Esophagus squamous epithelium (tissue), 5 donors: ENCODE results near the gene APBA2. TPM values are rescaled to one million over a fixed set of nuclear protein-coding genes. Genes with fewer than 3 reads are reported as not detected.

Experiments used
- DNase-seq: peaks from one replicate; lab custom pipeline; 2025; lab: John Stamatoyannopoulos, UW
- H3K27ac ChIP-seq, 4 donors: fragments of 200-600 bp; sonication (generic); one replicate each; pipeline ENCODE4 v1.5.1; 2016 to 2019; ENCODE audit warnings: mild to moderate bottlenecking in 1 of 4
- H3K27me3 ChIP-seq, 4 donors: fragments of 200-600 bp; sonication (generic); 1 replicate in 3 of 4; 2 replicates in 1 of 4; pipeline versions ENCODE4 v1.5.1 to v1.6.0; 2017 to 2021; ENCODE audit warnings: antibody characterized with exemption in 1 of 4
- H3K36me3 ChIP-seq, 3 donors: fragments of 200-600 bp; sonication (generic); one replicate each; pipeline ENCODE4 v1.5.1; 2016 to 2019
- H3K4me1 ChIP-seq, 3 donors: fragments of 200-600 bp; sonication (generic); one replicate each; pipeline ENCODE4 v1.5.1; 2017 to 2019
- H3K4me3 ChIP-seq, 4 donors: fragments of 200-600 bp; sonication (generic); 1 replicate in 3 of 4; 2 replicates in 1 of 4; pipeline ENCODE4 v1.5.1; 2016 to 2019; ENCODE audit warnings: mild to moderate bottlenecking in 2 of 4, moderate library complexity in 1 of 4
- H3K9me3 ChIP-seq, 3 donors: fragments of 200-600 bp; sonication (generic); one replicate each; pipeline ENCODE4 v1.5.1; 2016 to 2019
- POLR2A ChIP-seq, 4 donors: fragments of 450-650 bp; IDR thresholded peaks; one replicate each; pipeline ENCODE4 v1.6.1; 2017; ENCODE audit warnings: antibody characterized with exemption in 4 of 4, mild to moderate bottlenecking in 4 of 4, moderate library complexity in 3 of 4
- WGBS, 2 donors: methylation state at CpG; one replicate each; pipeline ENCODE4 v1.1.5; 2018; 5-methylcytosine and 5-hydroxymethylcytosine counted together
- intact Hi-C: fragments of 100-400 bp; cut with DNase I; formaldehyde crosslinking; loops from one replicate; pipeline ENCODE4 v1.15.0; 2022
- total RNA-seq, 4 donors: library from RNA; depleted of rRNA; stranded (reverse); fragments of >200 nt; gene quantifications; one replicate each; pipeline ENCODE4 v1.1.0, GENCODE V29; 2016
- TF ChIP-seq, protein P1 (sequence below), 6 experiments: fragments of 450-650 bp in 4 of 6; fragments of 200-600 bp in 2 of 6; sonication (generic) in 2 of 6; IDR thresholded peaks; one replicate each; pipeline ENCODE4 v1.5.1; 2016 to 2019; ENCODE audit warnings: antibody characterized with exemption in 6 of 6, mild to moderate bottlenecking in 4 of 6, moderate library complexity in 4 of 6
- donor health status: DM: yes; HTN: yes; CAD: no.

APBA2 gene
- total RNA-seq, 4 donors from 2014 or later, result 0.82 to 9.9 (median 1.6) TPM

DNA sequence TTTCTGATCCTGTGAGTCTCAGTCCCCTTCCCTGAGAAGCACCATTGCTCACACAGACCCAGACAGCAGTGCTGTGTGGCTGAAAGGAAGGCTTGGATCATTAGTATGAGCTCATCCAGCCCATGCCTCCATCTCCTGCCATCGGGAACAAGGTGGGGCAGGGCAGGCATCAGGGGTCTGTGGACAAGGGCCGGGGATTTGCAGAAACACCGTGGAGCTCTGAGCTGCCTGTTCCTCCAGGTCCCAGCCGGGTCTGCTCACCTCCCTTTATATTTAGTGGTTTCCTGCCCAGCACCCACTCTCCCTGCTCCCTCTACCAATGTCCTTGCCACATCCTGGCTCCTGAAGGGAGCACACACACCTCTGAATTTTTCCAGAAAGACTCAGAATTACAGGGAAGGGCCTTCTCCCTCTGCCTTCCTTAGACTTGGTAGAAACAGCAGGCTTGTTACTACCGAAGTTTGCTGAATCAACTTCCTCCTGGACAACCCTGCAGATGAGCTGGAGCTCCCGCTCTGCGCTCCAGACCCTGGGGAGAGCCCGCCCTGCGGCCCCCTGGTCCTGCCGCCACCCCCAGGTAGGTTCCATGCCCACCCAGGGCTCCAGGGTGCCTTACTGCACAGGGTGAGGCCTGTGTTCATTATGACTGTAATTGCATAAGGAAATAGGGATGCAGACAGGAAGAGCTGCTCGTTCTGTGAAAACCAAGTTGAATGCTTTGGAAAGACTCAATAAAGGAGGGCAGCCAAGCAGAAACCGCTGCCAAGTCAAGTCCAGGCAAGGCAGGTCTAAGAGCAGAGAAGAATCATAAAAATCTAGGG, 255.7 kb downstream of the APBA2 start:
- 27 to 41% methylated on average over 6 to 7 of the region's 12 CpGs for WGBS, 2 donors
- peaks cover 0 to 22% (median 0%) of the 10 kb centered on the region in 3 donors for H3K4me1 ChIP-seq
- intact Hi-C loops, result no loop called here
- H3K9me3 ChIP-seq, result no peaks in the 10 kb centered on the region
- no peak for DNase-seq
- no peak overlapping the region for H3K4me3 ChIP-seq
- H3K27me3 ChIP-seq, result peaks cover 0 to 55% (median 0%) of the 10 kb centered on the region in 4 donors
- TF ChIP-seq POLR2A (IDR thresholded peaks at IDR 0.05), result no peak
- TF ChIP-seq, protein P1, sequence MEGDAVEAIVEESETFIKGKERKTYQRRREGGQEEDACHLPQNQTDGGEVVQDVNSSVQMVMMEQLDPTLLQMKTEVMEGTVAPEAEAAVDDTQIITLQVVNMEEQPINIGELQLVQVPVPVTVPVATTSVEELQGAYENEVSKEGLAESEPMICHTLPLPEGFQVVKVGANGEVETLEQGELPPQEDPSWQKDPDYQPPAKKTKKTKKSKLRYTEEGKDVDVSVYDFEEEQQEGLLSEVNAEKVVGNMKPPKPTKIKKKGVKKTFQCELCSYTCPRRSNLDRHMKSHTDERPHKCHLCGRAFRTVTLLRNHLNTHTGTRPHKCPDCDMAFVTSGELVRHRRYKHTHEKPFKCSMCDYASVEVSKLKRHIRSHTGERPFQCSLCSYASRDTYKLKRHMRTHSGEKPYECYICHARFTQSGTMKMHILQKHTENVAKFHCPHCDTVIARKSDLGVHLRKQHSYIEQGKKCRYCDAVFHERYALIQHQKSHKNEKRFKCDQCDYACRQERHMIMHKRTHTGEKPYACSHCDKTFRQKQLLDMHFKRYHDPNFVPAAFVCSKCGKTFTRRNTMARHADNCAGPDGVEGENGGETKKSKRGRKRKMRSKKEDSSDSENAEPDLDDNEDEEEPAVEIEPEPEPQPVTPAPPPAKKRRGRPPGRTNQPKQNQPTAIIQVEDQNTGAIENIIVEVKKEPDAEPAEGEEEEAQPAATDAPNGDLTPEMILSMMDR (IDR thresholded peaks at IDR 0.05), result no peak
- H3K27ac ChIP-seq, result peak overlapping the region in 2 of 4 donors; percentile 7 to 13
- no peaks in the 10 kb centered on the region for H3K36me3 ChIP-seq

DNA sequence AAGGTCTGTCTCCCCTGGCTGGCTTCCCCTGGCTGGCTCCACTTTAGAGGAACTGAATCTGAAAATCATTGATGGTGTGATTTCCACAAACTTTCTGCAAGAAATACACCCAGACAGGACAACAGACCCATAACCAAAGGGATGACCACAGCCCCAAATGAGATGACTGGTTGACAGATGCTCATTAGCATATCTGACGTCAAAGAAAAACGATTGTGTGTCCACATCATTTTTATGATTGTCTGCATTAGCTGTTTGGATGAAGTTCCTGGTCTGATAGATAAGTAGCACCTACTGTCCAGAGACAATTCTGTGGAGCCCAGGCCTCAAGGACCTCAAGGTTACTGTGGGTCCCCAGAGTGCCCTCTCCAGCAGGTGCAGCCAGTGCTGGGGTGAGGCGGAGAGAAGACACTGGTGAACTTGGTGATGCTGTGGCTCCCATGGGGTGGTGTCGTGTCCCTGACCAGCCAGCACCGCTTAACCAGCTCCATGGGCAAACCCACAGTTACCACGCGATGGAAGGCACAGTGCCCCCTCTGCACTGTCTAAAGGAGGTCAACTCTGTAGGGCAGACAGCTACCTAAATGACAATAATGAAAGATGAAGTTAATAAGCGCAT, 256.5 kb downstream of the APBA2 start:
- Histone ChIP-seq H3K27ac (no peak overlapping the region), H3K4me3 (no peak overlapping the region), H3K9me3 (no peaks in the 10 kb centered on the region), H3K36me3 (no peaks in the 10 kb centered on the region), H3K4me1 (peaks cover 0 to 22% (median 0%) of the 10 kb centered on the region in 3 donors), H3K27me3 (peaks cover 0 to 54% (median 0%) of the 10 kb centered on the region in 4 donors)
- intact Hi-C loops, result no loop called here
- DNase-seq, result no peak
- WGBS, 2 donors, result 70 to 71% methylated on average over 5 to 6 of the region's 8 CpGs
- TF ChIP-seq POLR2A (IDR thresholded peaks at IDR 0.05), result no peak
- TF ChIP-seq, protein P1 (IDR thresholded peaks at IDR 0.05), result no peak

DNA sequence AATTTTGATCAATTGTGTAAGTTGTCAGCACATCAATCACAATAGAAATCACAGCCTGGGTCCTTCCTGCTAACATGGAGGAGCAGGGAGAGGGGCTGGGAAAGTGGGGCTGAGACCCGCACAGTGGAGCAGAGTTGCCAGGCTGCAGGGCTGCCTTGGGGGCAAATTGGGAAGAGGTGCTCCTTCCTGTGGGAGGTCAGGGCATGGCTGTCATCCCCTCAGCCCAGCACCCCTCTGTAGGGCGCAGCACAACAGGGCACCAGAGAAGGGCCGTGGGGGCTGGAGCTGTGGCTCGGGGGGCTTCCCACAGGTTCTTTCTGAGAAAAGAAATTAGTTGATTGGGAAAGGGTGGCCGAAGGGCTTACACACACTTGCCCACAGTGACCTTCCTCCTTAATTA, 257.5 kb downstream of the APBA2 start:
- Histone ChIP-seq H3K9me3 (no peaks in the 10 kb centered on the region), H3K4me3 (no peak overlapping the region), H3K27me3 (peaks cover 0 to 44% (median 0%) of the 10 kb centered on the region in 4 donors), H3K36me3 (no peaks in the 10 kb centered on the region), H3K4me1 (peaks cover 0 to 22% (median 0%) of the 10 kb centered on the region in 3 donors), H3K27ac (no peak overlapping the region)
- TF ChIP-seq POLR2A (IDR thresholded peaks at IDR 0.05), result no peak
- TF ChIP-seq, protein P1 (IDR thresholded peaks at IDR 0.05), result no peak
- DNase-seq, result no peak
- WGBS, 2 donors, result 78 to 82% methylated on average over 2 to 5 of the region's 5 CpGs
- intact Hi-C loops, result no loop called here

DNA sequence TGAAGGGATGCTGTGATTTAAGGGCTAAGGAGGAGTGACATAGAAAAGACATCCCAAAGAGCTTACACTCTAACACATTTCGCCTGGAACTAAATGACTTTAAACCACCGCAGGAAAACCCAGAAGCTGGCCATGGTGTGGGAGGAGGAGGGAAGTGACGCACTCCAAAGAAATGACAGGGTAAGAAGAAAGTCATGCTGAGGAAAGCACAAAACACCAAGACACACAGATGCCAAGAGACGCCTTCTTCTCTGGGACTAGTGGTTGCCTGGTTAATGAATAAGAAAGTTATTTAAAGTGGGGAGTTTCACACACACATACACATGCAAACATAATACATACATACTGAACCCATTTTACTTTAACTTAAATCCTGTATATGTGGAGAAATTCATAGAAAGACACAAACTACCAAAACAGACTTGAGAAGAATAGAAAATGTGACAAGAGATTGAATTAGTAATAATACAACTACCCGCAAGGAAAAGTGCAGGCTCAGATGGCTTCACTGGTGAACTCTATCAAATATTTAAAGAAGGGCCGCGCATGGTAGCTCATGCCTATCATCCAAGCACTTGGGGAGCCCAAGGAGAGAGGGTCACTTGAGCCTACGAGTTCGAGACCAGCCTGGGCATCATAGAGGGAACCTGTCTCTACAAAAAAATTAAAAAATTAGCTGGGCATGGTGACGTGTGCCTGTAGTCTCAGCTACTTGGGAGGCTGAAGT, 258.3 kb downstream of the APBA2 start:
- H3K4me3 ChIP-seq, result no peak overlapping the region
- no peaks in the 10 kb centered on the region for H3K9me3 ChIP-seq
- no peaks in the 10 kb centered on the region for H3K36me3 ChIP-seq
- no peak for TF ChIP-seq POLR2A (IDR thresholded peaks at IDR 0.05)
- TF ChIP-seq, protein P1 (IDR thresholded peaks at IDR 0.05), result no peak
- H3K4me1 ChIP-seq, result peaks cover 0 to 22% (median 0%) of the 10 kb centered on the region in 3 donors
- H3K27me3 ChIP-seq, result peaks cover 0 to 36% (median 0%) of the 10 kb centered on the region in 4 donors
- H3K27ac ChIP-seq, result no peak overlapping the region
- 84 to 85% methylated on average over 10 of the region's 10 CpGs for WGBS, 2 donors
- DNase-seq, result no peak
- intact Hi-C loops, result no loop called here
